ENCODE measurements around the gene TAGLN3.

Gene TAGLN3

GRCh38 chr3:111978583-111979433 lies 19.9 kb upstream of the TAGLN3 start, which contains the start of gene ABHD10:
Gene ABHD10, plus strand, starts transcription at chr3:111979026. Its CDS starts 36 bp downstream, at chr3:111979062.
- peak; percentile 98 for FAIRE-seq

DNA sequence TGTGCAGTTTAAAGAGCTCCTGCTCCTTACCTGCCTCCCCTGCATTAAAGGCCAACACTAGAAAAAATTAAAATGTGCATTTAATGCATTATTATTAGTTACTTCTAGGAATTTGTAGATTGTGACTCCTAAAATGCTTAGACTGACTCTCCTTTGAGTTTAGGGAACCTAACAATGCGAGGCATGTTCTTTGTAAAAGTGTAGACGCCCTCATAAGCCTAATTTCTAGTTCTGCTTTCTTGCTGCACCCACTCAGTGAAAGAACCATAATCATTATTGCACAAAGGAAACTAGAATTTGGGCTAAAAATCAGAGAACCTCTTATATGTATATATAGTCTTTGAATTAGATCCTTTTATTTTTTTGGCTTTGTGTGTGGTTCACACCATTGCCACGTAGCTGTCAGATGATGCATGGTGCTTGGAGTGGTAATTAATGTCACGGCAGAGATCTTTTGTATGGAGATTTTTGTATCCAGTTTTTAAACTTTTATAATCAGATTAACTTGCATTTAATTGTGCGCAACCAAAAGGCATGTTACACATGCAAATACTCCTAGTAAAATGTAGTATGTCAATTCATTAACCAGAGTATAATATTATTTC lies 19.2 kb upstream of the TAGLN3 start:
- no peak for FAIRE-seq

DNA sequence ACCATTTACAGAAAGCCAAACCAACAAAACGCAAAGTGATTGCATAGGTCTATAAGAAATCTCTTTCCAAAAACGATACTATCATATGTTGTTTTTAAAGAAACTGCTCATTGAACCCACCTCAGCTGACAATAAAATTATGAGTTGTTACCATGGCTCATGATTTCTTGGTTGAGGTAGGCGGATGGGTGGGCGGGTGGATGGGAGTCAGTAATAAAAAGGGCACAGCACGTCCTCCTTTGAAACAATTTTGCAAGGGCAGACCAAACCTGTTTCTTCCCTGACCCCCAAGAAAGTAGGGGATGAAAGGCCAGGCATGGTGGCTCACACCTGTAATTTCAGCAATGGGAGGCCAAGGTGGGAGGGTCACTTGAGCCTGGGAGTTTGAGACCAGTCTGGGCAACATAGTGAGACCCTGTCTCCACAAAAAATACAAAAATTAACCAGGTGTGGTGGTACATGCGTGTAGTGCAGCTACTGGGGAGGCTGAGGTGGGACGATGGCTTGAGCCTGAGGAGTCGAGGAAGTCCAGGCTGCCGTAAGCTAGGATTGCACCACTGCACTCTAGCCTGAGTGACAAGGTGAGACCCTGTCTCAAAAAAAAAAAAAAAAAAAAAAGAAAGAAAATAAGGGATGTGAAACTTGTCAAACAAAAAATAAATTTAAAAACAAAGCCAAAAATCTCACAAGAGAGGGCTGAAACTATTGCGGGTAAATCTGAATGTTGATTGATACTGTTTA lies 17.8 kb upstream of the TAGLN3 start:
- FAIRE-seq: no peak

DNA sequence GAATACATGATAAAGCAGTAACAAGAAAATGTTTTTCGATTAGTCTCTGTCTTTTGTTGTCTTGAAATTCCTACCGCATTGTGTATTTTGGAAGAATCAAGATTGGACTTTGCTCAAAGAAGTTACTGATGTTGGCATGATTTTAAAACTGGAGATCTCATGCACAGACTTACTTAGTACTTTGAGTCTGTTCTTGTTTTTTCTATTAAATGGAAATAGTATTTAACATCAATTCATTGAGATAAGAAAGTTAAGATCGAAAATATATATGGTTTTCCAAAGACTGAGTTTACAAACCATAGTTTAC lies 17.3 kb upstream of the TAGLN3 start:
- FAIRE-seq: no peak

- FAIRE-seq: no peak
Measured at GRCh38 chr3:111984636-111985298, 14.0 kb upstream of the TAGLN3 start.

- peak; percentile 16 for FAIRE-seq
Measured at GRCh38 chr3:111986800-111987199, 11.9 kb upstream of the TAGLN3 start.

GRCh38 chr3:111989061-111989678 lies 9.6 kb upstream of the TAGLN3 start:
- FAIRE-seq: peak; percentile 91

DNA sequence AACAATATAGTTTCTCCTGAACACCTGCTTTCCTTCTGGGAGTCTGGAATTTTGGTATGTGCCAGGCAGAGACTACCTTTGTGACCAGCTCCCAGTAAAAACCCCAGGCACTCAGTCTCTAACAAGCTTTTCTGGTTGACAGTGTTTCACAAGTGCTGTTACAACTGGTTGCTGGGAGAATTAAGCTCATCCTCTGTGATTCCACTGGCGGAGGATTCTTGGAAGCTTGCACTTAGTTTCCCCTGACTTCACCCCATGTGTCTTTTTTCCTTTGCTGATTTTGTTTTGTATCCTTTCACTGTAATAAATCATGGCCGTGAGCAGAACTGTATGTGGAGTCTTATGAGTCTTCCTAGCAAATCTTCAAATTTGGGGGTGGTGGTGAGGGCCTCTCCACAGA lies 5.7 kb upstream of the TAGLN3 start:
- FAIRE-seq: no peak

- no peak for FAIRE-seq
Measured at GRCh38 chr3:111999484-112000324, 982 bp downstream of the TAGLN3 start.

GRCh38 chr3:112000367-112000771 lies 1.6 kb downstream of the TAGLN3 start:
- FAIRE-seq: no peak

- no peak for FAIRE-seq
Measured at GRCh38 chr3:112000966-112001365, 2.2 kb downstream of the TAGLN3 start.

- no peak for FAIRE-seq
Measured at GRCh38 chr3:112001526-112001925, 2.8 kb downstream of the TAGLN3 start.

DNA sequence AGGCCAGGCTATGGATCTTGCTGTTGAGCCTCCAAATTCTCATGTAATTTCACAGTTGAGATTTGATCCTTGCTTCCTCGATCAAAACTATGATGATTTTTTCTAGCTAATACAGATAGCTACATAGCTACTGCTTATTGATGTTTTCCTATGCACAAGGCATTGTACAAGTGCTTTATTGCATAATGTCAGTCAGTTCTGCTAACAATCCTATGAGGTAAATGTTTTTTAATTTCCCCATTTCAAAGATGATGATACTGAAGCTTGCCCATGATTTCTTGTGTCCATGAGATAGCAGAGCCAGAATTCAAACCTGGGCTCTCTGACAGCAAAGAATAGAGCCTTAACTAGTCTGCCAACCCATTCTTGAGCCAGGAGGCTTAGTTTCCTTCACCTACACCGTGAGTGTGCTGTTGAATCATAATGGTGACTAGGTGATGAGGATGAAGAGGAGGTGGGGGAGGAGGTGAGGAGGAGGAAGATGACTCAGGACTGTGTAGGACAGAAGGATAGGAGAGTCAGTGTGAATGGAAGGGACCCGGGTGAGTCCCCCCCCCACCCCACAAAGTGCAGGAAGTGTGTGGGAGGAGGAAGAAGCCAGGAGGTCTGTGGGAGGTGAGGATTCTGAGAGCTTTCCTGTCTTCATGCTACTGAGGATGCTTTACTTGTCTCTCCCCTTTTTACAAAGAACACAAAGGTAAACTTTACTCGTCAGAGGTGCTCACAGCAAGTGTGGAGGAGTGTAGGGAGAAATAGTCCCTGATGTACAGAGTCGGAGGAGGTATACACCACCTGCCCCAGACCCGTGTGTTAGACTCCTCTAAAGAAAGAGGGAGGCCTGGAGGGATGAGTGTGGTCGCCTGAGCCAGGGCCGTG lies 3.6 kb downstream of the TAGLN3 start:
- no peak for FAIRE-seq

DNA sequence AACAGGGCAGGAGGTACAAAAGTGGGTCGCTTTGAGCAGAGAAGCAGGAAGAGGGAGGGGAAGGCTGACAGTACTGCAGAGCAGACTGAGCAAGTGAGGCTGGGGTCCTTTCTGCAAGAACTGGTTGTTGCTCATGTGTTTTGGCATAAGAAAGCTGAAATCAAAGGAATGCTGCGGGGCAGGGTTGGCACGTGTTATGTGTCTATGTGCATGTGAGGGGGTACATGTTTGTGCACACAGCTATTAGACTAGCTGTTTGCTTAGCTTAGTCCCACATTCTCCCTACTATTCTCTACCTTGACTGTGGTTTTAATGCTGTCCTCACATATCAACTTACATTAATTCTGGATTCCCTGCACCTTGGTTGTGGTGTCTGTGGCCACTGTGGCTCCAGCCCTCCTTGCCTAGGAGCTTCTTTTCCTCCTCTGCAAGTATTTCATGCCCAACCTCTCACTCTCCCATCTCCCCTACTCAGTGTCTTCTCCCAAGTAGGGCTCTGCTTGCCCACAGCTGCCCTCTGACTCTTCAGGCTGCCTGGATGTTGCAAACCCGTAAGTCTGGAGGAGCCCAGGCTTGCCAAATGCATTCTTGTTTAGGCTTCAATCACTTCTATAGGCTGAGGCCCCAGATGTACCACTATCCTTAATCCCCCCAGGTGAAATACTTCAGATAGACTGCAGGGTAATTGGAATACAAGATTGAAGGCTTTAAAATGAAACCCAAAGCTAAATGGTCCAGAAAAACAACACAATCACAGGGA lies 4.8 kb downstream of the TAGLN3 start:
- FAIRE-seq: no peak

DNA sequence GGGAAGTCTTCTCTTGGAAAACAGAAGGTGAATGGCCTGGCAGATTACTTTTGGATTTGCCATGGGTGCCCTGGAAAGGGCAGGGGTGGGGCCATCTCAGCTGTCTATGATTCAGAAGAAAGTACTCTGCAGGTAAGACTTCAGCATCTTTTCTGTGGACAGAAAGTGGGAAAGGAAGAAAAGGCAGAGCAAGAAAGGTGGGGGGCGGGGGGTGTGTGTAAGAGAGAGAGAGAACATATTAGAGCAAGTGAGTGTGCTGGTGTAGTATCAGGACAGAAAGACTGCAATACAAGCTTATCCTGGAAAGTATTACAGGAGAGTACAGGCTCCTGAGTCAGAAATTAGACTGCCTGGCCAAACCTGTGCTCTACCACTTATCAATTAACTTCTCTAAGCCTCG lies 5.5 kb downstream of the TAGLN3 start:
- no peak for FAIRE-seq

DNA sequence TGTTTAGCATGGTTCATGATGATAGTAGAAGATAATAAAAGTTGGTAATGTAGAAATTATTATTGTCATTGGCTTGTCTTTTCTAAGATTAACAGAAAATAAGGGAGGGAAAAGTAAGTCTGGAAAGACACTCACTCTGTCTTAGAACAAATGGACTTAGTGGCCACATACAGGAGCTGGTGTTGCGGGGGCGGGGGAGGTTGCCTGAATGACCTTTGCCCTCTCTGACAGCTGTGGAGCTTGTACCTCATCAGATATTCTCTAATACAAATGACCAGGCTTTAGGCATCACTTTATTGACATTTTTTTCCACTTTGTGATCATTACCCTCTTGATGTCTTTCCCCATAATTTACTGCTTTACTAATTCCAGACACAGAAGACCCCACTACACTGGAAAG lies 5.9 kb downstream of the TAGLN3 start:
- FAIRE-seq: no peak

GRCh38 chr3:112005091-112005672 lies 6.5 kb downstream of the TAGLN3 start:
- FAIRE-seq: no peak

DNA sequence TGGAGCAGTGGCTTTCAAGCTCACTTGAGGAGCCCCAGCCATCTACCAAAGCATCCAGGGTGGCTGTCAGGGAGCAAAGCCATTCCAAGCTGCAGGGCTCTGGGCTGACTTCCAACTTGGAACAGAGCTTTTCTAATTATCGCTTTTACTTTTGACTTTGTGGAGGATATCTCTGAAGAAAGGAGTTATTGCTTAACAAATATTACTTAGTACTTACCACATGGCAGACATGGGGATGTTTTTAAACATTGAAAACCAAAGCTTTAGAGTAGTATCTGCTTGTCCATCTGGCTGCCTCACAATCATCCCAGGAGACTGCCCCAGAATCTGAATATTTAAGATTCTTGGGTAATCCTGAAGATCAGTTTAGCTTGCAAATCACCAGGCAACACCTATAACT lies 8.9 kb downstream of the TAGLN3 start:
- no peak for FAIRE-seq

- FAIRE-seq: no peak
Measured at GRCh38 chr3:112009670-112010069, 10.9 kb downstream of the TAGLN3 start.

DNA sequence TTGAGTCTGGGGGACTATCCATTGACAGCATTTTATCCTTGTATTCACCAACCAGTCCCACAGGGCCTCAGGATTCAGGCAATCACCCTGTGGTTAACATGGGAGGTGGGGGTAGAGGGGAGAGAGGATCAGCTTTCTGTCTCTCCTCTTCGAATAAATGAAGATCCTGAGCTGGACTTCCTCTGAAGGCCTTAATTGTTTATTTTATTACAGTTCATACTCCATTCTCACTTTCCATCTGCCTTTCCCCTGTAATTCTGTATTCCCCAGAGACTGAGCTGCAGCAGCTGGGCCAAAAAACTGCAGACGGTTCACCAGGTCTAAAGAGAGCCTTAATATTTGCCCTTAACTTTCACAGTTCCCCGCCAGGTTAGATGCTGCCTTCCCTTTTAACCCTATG lies 11.9 kb downstream of the TAGLN3 start:
- FAIRE-seq: no peak

Data from A204.1 (cell line).